ENCODE results near the gene EPN1. TPM values are rescaled to one million over a fixed set of nuclear protein-coding genes. Genes with fewer than 3 reads are reported as not detected.
A peak's percentile ranks its signal among the peaks of the same experiment; 100 is the strongest.

Gene EPN1
- total and polyA plus RNA-seq, 2 of the 8 experiments (the other 6 are each of a cell fraction or from before 2014, with no cell fraction given) = 49.6 to 200 TPM

DNA sequence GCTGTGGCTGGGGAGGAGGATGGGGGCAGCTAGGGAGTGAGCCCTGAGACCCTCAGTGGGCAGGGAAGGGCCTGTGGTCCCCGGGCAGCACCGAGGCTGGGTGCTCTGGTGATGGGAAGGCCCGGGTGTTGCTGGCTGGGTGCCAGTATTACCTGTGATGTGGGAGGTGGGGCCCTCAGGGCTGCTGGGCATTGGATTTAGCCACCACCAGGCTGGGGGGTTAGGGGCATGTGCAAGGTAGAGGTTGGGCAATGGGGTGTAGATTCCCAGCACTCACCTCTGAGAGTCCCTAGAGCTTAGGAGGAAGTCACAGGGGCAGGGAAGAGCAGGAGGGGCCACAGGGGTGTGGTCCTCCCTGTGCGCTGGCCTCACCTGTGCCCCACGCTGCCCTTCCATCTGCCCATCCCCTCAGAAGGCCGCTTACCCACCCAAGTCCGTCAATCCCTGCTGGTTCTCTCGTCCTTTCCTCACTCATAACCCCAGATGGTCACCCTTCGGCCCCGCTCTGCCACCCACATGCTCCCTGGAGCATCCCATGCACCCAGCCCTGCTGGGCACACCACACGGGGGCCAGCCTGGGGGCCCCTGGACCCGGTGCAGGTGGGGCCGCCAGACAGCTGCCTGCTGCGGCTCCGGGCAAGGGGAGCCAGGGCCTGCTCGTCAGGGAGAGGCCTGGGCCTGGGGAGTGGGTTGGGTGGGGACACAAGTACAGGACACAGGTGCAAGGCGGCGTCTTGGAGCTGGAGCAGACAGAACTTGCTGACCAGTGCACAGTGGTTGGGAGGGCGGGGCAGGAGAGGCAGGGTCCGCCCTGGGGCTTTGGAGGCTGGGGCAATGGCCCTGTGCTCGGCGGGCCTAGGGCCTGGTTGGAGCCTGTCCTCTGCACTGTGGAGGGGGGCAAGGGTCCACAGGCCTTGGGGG is 12.5 kb downstream of the EPN1 start:
- TF ChIP-seq EP300 (IDR thresholded peaks at IDR 0.05; ENCODE audit: borderline replicate concordance in 1 of 2, low read depth in 2 of 2, low read length in 2 of 2) (no peak), POLR2AphosphoS5 (IDR thresholded peaks at IDR 0.05; ENCODE audit: low read depth, low read length) (no peak), RFX5 (IDR thresholded peaks at IDR 0.05; ENCODE audit: borderline replicate concordance, low read depth, low read length) (no peak), SIN3A (conservative IDR thresholded peaks at IDR 0.05 in 1 of 2, IDR thresholded peaks at IDR 0.05 in 1 of 2; ENCODE audit: low read depth in 1 of 2, low read length in 2 of 2) (no peak), POLR2A (IDR thresholded peaks at IDR 0.05; ENCODE audit: control extremely low read depth in 1 of 2, low read depth in 2 of 2, low read length in 2 of 2) (no peak), EGR1 (IDR thresholded peaks at IDR 0.05; ENCODE audit: borderline replicate concordance, low read depth, low read length) (no peak), RAD21 (IDR thresholded peaks at IDR 0.05 in 1 of 2, conservative IDR thresholded peaks at IDR 0.05 in 1 of 2; ENCODE audit: low read depth in 2 of 2, low read length in 2 of 2) (no peak)
- TF ChIP-seq, protein P1, sequence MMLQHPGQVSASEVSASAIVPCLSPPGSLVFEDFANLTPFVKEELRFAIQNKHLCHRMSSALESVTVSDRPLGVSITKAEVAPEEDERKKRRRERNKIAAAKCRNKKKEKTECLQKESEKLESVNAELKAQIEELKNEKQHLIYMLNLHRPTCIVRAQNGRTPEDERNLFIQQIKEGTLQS (IDR thresholded peaks at IDR 0.05; ENCODE audit: insufficient read depth, low read depth, low read length) = no peak
- Histone ChIP-seq H3K56ac (replicated peaks; ENCODE audit: insufficient read length, low read depth, low read length) (no peak overlapping the region), H3K14ac (ENCODE audit: insufficient read length) (no peak overlapping the region), H2AFZ (ENCODE audit: low read length) (no peak overlapping the region), H4K91ac (replicated peaks; ENCODE audit: insufficient read length, low read length) (no peak overlapping the region), H4K8ac (ENCODE audit: extremely low read depth, insufficient read depth, low read length) (peak overlapping the region; percentile 51; the same call in 1 of the 2 replicates), H3K27me3 (replicated peaks in 1 of 4; ENCODE audit: control insufficient read depth in 3 of 4, extremely low read depth in 1 of 4, insufficient read depth in 3 of 4, low read length in 3 of 4) (no peaks in the 10 kb centered on the region; a peak in 1 of 7 replicates), H3K18ac (ENCODE audit: extremely low read depth, low read length) (no peak overlapping the region), H3K23ac (ENCODE audit: insufficient read length) (no peak overlapping the region), H3K9me3 (ENCODE audit: insufficient read depth in 2 of 2, low read depth in 1 of 2, low read length in 1 of 2) (no peaks in the 10 kb centered on the region), H3K27ac (ENCODE audit: low read depth, low read length) (no peak overlapping the region), H2BK12ac (ENCODE audit: low read depth, low read length) (no peak overlapping the region), H2BK20ac (ENCODE audit: low read length) (no peak overlapping the region), H4K20me1 (replicated peaks in 1 of 2; ENCODE audit: control insufficient read depth in 1 of 2, insufficient read depth in 2 of 2, low read length in 2 of 2) (peaks cover 1 to 39% of the 10 kb centered on the region in 2 experiments), H3K36me3 (ENCODE audit: control insufficient read depth in 2 of 4, insufficient read depth in 4 of 4, low read length in 3 of 4) (peaks cover 2 to 46% (median 11%) of the 10 kb centered on the region in 4 experiments; a peak in 5 of 8 replicates), H2BK15ac (ENCODE audit: low read length) (no peak overlapping the region), H3K4me1 (replicated peaks in 1 of 4; ENCODE audit: control insufficient read depth in 3 of 4, insufficient read depth in 4 of 4, low read length in 3 of 4) (no peaks in the 10 kb centered on the region), H2BK5ac (ENCODE audit: low read depth, low read length) (no peak overlapping the region), H3K4me3 (ENCODE audit: extremely low read depth in 1 of 4, insufficient read depth in 2 of 4, low read depth in 3 of 4, low read length in 4 of 4) (no peak overlapping the region), H4K5ac (ENCODE audit: insufficient read length, low read depth, low read length) (no peak overlapping the region), H3K23me2 (ENCODE audit: low read depth, low read length) (no peaks in the 10 kb centered on the region), H2BK120ac (replicated peaks; ENCODE audit: low read depth, low read length) (no peak overlapping the region), H3K79me1 (ENCODE audit: low read depth, low read length) (peaks cover 5% of the 10 kb centered on the region), H3K4me2 (ENCODE audit: insufficient read depth in 1 of 2, low read depth in 2 of 2, low read length in 2 of 2) (no peak overlapping the region), H2AK5ac (ENCODE audit: low read depth, low read length) (no peak overlapping the region), H3K79me2 (ENCODE audit: control insufficient read depth in 1 of 2, insufficient read depth in 2 of 2, low read length in 2 of 2) (peaks cover 0 to 22% of the 10 kb centered on the region in 2 experiments; a peak in 1 of 4 replicates), H3K9ac (replicated peaks in 1 of 4; ENCODE audit: extremely low read depth in 1 of 4, low read depth in 3 of 4, low read length in 3 of 4) (no peak overlapping the region), H3K4ac (replicated peaks; ENCODE audit: insufficient read length, low read depth, low read length) (no peak overlapping the region)
- no peak for FAIRE-seq
- ChIA-PET CTCF (ENCODE audit: partially characterized antibody) (interaction anchor here (2.2 to 2.7 kb wide), 2 partner anchors 16 kb away, joined by 6 to 9 read pairs; no protein-coding TSS in a partner anchor), POLR2A (ENCODE audit: partially characterized antibody) (interaction anchor here (1.5 kb wide), 1 partner anchor 12 kb away, joined by 4 read pairs; no protein-coding TSS in a partner anchor)
- no peak for DNase-seq (ENCODE audit: low read depth in 1 of 2, low spot score in 2 of 2)
- WGBS, 2 experiments (ENCODE audit: extremely low coverage in 1 of 2, insufficient coverage in 1 of 2, insufficient read length in 1 of 2, insufficient replicate concordance in 2 of 2, low coverage in 1 of 2, low lambda C conversion rate in 2 of 2, missing lambda C conversion rate in 1 of 2) = 95% methylated on average over 20 of the region's 22 CpGs; no CpG with 5 or more reads in 1 of the 2 experiments

Measured in H1 (cell line).